ENCODE results near the gene GHDC.
"Not testable (repeated sequence)": the region's sequence is repeated elsewhere in the genome, so short reads cannot be mapped to it uniquely, and the experiment has no call there.

DNA sequence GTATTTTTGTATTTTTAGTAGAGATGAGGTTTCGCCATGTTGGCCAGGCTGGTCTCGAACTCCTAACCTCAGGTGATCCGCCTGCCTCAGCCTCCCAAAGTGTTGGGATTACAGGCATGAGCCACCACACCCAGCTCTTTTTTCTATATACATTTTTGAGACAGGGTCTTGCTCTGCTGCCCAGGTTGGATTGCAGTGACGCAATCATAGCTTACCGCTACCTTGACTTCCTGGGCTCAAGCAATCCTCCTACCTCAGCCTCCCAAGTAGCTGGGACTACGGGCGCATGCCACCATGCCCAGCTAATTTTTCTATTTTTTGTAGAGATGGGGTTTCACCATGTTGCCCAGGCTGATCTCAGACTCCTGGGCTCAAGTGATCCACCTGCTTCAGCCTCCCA, 53.6 kb downstream of the GHDC start:
- TF ChIP-seq, protein P1, sequence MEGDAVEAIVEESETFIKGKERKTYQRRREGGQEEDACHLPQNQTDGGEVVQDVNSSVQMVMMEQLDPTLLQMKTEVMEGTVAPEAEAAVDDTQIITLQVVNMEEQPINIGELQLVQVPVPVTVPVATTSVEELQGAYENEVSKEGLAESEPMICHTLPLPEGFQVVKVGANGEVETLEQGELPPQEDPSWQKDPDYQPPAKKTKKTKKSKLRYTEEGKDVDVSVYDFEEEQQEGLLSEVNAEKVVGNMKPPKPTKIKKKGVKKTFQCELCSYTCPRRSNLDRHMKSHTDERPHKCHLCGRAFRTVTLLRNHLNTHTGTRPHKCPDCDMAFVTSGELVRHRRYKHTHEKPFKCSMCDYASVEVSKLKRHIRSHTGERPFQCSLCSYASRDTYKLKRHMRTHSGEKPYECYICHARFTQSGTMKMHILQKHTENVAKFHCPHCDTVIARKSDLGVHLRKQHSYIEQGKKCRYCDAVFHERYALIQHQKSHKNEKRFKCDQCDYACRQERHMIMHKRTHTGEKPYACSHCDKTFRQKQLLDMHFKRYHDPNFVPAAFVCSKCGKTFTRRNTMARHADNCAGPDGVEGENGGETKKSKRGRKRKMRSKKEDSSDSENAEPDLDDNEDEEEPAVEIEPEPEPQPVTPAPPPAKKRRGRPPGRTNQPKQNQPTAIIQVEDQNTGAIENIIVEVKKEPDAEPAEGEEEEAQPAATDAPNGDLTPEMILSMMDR (optimal IDR thresholded peaks at IDR 0.05 in 1 of 3, IDR thresholded peaks at IDR 0.05 in 1 of 3, conservative IDR thresholded peaks at IDR 0.05 in 1 of 3; ENCODE audit: extremely low read depth in 1 of 3, insufficient read depth in 2 of 3, low read length in 3 of 3), result not testable (repeated sequence)
- not testable (repeated sequence) for TF ChIP-seq EZH2 (IDR thresholded peaks at IDR 0.05; ENCODE audit: low read length)
